DLD1 (cell line): ENCODE measurements around the gene TRAF3IP3.

Experiments
- in situ Hi-C: cut with HindIII; loops from 2 replicates; pipeline ENCODE4 v1.10.0; 2017; ENCODE audit warnings: low sequenced_read_pairs

TRAF3IP3 gene, protein sequence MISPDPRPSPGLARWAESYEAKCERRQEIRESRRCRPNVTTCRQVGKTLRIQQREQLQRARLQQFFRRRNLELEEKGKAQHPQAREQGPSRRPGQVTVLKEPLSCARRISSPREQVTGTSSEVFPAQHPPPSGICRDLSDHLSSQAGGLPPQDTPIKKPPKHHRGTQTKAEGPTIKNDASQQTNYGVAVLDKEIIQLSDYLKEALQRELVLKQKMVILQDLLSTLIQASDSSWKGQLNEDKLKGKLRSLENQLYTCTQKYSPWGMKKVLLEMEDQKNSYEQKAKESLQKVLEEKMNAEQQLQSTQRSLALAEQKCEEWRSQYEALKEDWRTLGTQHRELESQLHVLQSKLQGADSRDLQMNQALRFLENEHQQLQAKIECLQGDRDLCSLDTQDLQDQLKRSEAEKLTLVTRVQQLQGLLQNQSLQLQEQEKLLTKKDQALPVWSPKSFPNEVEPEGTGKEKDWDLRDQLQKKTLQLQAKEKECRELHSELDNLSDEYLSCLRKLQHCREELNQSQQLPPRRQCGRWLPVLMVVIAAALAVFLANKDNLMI

DNA sequence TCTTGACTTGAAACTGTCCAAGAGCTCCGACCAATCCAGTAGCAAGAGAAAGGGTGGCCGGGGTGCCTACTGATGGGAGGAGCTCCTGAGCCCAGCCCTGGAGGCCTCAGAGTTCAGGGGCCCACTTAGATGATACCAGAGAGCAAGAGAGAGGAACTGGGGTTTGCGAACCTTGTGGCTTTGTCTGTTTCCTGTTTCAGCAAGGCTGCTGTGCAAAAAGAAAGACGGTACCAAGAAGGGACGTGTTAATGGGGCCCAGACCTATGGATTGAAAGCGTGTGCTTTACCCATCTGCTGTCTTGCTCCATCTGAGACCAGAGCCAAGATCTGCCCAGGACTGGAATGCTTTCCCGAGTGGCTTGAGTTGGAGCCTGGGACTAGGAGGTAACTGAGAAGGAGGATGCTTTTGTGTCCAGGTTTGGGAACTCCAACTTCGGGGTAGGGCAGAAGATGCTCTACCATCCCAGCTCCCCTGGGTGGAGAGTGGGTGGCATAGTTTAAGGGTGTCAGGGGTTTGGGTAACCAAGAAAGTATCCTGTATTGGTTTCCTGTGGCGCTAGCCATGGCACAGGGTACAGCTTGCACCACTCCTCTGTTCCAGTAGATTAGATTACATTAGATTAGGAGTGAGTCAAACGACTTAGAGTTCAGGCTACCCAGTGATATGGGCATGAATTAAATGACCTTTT, at the start of gene TRAF3IP3:
Gene TRAF3IP3, plus strand, starts transcription at position 128 of the 689 bp plus-strand sequence. CDS start 3,987 bp downstream, outside the sequence.
- in situ Hi-C loops = no loop called here

DNA sequence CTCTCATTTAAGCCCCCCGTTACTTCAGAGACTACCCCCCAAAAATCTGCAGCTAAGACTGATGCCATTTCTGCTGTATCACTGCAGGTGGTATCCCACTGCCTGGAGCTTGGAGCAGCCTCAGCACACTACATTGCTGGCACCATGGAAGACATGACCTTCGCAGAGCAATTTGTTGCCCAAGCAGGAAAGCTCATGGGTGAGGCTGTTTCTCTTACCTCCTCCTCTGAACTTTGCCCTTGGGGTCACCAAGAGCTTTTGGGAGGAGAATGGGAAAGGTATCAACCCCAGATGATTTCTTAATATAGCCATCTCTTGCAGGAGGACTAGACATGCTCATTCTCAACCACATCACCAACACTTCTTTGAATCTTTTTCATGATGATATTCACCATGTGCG, 49.2 kb upstream of the TRAF3IP3 start:
- in situ Hi-C loops = no loop called here

DNA sequence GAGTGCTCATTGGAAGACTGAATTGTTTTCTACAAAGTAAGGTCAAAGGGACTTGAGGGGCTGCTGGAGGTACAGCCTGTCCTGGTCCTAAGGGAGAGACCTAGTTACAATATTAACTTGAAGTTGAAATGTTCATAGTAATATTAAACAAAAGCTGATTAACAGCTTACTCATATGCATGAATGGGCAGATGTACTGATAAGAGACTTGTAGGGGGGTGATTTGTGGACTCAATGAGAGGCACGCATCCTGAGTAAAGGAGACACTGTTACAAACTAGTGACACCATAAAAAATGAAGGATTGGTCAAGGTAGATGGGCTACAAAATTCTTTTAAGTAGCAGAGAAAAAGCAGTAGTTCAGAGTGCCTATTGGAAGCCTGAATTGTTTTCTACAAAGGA, 48.5 kb upstream of the TRAF3IP3 start:
- in situ Hi-C loops = no loop called here

DNA sequence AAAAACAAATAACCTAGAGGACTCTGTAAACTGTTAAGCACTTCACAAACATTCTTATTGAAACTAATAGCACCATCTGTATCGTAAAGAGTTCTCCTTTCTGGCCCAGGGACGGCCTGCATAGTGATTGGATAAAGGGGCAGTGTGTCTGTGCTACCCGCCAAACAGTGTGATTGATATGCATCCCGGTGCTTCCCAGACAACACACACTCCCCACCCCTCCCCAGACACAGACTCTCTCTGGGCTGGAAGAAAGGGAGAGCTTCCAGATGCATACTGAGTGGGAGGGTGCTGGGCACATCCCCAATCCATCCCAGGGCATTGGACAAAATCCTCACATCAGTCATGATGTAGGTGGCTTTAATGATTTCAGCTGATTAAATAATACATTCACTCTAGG, 47.6 kb upstream of the TRAF3IP3 start:
- in situ Hi-C loops = no loop called here

DNA sequence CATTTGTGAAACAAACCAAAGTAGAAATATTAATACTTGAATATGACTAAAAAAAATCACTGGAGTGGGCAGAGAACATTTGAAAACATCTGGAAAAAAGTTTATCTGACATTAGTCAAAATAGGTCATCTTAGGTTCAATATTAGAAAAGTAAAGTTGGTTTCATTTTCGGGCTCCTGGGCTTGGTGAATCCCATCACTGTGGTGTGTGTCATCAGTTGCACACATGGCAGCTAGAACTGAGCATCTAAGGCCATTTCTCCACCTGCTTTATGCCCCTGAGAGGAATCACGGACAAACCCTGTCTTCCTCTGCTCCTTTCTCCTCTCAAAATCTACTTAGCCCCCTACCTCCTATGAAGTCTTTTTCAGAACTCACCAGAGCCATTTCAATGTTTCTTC, 45.8 kb upstream of the TRAF3IP3 start:
- in situ Hi-C loops = no loop called here

DNA sequence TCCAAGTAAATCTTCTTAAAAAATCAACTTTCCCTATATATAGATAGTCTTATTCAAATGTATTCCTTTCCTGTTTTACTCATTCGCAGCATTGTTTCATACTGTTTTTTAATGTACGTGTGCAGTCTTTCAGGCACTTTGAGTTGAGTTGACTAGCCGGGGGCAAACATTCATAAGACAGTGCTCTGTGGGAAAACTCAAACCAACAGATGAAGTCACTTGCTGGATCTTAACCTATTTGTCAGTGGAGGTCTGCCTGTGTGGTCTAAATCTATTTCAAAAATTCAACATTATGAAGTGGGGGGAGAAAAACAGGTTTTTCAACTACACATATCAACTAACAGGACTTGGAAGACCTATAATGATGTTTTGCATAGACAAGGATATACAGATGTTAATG, 45.0 kb upstream of the TRAF3IP3 start:
- in situ Hi-C loops = no loop called here

DNA sequence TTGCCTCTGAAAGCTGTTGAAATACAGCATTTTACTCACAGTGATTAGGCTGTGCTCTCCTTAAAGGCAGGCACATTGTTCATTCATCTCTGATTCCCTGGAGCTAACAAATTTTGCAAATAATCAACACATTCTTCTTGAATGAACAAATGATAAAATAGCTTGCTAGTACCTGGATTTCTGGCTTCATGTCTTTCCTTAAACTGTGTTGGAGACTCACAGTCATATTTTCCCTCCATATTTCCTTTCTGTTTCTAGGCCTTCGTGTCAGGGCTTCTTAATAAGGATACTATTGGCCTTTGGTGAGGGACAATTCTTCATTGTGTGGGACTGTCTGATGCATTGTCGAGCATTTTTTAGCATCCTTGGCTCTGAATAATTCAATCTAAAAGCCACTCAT, 41.5 kb upstream of the TRAF3IP3 start:
- in situ Hi-C loops = no loop called here

DNA sequence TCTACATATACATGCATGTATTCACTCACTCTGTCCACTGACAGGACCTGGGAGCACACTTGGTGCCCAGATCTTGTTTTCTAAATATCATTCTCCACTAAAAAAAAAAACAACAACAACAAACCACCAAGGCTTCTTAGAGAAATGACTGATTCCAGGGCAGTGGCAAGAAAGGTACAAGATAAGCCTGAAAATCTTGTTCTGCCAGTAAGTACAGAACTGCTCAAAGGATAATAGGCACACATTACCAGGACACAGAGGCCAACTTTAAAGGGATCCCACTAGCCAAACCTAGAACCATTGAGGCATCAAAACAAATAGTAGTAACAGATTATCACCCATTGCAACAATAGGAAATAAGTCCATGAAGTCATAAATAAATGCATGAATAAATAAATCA, 40.5 kb upstream of the TRAF3IP3 start:
- in situ Hi-C loops = no loop called here

DNA sequence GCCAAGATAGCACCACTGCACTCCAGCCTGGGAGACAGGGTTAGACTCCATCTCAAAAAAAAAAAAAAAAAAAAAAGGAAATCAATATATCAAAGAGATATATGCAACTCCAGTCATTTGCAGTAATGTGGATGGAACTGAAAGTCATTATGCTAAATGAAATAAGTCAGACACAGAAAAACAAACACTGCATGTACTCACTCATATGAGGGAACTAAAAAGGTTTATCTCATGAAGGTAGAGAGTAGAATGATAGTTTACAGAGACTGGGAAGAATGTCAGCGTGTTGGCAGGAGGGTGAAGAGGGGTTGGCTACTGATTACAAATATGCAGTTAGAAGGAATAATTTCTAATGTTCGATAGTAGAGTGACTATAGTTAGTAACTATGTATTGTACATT, 38.0 kb upstream of the TRAF3IP3 start:
- in situ Hi-C loops = no loop called here

DNA sequence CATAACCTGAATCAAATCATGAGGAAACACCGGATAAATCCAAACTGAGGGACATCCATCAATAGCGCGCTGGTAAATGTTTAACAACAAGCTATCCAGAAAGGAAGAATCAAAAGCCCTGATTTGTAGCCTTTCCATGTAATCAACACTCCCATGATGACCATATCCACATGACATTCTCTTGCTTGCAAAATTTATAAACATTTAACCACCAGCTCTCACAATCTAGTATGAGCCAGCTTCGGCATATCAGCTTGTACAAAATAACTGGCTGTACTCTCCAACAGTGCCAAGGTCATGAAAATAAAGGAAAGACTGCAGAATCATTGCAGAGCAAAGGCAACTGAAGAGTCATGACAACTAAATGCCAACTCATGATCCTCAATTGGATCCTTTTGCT, 35.5 kb upstream of the TRAF3IP3 start:
- in situ Hi-C loops = no loop called here

DNA sequence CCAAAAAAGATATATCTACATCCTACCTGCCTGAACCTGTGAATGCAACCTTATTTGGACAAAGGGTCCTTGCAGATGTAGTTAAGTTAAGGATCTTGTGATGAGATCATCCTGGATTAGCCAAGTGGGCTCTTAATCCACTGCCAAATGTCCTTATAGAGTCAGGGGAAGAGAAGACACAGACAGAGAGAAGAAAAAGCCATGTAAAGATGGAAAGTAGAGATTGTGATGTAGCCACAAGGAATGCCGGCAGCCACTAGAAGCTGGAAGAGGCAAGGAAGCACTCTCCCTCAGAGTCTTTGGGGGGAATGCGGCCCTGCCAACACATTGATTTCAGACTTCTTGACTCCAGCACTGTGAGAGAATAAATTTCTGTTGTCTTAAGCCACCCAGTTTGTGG, 35.0 kb upstream of the TRAF3IP3 start:
- in situ Hi-C loops = no loop called here

DNA sequence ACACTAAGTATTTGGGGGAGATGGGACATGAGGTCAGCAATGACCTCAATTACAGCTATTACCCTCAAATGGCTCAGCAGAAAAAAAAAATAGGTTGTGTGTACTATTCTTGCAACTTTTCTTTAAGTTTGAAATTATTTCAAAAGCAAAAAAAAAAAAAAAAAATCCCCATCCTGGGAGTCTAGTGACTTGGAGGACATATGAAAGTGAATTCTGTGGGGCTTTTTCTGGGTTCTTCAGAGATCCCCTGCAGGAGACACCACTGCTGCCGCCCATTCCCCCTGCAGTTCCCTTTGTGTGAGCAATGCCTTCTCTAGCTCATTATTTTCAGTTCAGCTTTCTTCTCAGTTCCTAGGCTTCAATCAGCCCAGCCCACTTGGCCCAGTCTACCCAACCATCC, 34.5 kb upstream of the TRAF3IP3 start:
- in situ Hi-C loops = no loop called here

DNA sequence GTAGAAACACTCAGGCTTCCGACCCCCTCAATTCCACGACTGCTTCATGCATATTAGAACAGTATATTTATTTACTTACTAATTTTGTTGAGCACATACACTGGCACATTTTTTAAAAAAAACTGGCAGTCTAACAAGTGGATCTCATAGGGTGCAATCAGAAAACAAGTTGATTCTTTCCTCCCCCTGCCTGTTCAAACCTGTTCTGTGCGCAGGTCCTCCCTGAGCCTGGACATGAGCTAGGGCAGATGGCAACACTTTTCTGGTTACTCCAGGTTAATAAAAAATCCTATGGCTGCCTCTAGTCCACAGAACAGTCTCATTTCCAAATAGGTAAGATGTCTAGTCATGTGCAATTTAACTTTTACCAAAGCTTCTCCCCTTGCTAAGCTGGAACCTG, 32.6 kb upstream of the TRAF3IP3 start:
- in situ Hi-C loops = no loop called here

DNA sequence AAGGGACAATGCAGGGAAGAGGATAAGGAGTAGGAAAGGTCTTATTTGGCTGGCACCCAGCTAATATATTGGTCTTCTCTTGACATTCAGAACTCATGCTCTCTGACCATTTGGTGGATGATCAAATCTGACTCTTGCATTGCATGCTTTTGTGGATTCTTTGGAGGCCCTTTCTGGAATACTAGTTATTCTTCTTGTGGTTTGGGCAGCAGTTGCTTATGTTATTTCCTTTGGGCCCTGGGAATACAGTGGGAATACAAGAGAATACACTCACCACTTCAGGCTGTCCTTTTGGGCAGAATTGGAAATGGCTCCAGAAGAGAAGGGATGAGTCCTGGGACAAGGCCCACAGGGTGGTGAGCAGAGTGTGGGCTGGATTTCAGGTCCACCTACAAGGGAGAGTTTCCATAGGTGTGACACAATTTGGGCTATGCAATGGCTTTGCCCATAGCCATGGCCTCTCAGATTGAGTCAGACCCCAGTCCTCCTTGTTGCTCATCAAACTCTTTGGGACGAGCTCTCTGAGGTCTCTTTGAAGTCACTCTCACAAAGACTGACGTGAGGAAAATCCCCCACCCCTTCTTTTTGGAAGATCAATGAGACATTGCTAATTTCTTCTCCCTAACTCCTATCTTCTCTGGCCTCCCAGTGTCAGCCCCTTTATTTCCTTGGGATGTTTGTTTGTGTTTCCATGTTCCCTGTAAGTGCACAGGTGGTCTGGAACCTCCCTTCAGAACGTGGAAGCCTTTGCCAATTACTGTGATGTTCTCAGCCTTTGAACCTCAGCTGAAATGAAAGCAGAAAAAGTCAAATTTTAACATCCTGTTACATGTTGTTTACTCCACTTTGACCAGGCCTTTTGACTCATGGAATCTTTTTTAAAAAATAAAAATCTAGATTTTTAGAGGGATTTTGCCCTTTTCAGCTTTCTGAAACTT, 31.8 kb upstream of the TRAF3IP3 start:
- in situ Hi-C loops = no loop called here

DNA sequence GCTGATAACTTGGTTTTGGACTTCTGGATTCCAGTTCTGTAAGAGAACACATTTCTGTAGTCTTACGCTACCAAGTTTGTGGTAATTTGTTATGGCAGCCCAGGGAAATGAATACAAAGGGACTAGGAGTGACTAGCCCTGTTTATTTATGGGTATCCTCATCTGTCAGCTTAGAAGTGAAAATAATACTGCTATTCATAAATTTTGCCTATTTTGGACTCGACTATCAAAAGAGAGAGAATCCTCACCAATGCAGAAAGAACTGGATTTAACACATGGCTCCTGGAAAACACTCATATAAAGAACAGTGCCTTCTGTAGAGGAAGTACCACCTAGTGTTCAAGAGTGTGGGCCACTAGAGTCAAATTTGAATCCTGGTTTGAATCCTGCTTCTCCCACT, 28.6 kb upstream of the TRAF3IP3 start:
- in situ Hi-C loops = no loop called here

DNA sequence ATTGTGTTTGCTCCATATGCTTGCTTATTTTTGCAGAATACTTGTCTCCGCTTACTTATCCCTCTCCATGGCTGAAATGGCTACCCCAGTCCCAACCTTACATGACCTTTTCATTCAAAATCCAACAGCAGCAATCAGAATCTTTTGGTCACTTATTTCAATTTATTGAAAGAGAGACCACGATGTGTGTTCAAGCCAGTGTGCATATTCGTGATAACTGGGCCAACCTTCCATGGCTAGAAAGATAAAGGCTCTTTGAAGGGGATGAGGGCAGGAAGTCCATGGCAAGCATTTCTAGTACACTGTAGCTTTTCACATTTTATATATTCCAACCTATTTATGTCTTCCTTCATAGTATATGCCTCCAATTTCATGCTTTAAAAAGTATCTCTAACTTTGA, 28.1 kb upstream of the TRAF3IP3 start:
- in situ Hi-C loops = no loop called here

DNA sequence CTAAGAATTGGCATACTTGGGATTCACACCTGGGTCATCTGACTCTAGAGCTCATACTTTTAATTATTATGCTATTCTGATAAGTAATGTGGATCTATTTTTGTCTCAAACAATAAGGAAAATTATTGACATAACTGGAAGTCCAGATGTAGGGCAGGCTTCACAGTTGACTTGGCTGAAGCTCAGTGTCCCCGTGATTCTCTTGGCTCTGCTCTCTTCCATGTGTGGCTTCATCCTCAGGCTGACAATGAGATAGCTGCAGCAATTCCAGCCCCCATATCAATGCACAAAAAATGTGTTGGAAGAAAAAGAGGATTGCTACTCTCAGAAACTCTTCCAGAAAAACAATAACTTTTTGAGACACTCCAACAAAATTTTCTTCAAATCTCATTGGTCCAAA, 27.4 kb upstream of the TRAF3IP3 start:
- in situ Hi-C loops = no loop called here

DNA sequence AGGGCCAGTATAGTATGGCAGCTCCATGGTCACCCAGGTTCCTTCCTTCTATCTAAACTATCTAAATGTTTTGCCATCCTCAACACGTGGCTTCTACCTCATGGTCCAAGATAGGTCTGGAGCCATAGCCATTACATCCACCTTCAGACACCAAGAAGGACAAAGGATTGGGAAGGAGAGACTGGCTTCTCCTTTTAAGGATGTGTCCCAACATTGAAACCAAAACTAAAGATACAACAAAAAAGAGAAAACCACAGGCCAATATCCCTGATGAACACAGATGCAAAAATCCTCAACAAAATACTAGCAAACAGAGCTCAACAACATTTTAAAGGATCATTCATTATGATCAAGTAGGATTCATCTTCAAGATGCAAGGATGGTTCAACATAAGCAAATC, 26.4 kb upstream of the TRAF3IP3 start:
- in situ Hi-C loops = no loop called here

DNA sequence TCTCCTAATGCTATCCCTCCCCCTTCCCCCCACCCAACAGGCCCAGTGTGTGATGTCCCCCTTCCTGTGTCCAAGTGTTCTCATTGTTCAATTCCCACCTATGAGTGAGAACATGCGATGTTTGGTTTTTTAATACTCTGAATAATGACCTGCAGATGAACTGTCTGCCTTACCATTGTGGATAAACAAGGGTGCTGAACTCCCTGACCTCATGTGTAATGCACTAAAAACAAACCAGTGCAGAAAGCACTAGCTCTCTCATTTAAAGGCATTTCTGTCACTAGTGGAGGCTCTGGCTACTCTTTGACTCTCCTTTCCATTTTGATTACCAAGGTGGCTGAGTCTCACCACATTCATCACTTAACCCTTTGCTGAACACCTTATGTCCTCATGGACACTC, 23.1 kb upstream of the TRAF3IP3 start:
- in situ Hi-C loops = no loop called here

DNA sequence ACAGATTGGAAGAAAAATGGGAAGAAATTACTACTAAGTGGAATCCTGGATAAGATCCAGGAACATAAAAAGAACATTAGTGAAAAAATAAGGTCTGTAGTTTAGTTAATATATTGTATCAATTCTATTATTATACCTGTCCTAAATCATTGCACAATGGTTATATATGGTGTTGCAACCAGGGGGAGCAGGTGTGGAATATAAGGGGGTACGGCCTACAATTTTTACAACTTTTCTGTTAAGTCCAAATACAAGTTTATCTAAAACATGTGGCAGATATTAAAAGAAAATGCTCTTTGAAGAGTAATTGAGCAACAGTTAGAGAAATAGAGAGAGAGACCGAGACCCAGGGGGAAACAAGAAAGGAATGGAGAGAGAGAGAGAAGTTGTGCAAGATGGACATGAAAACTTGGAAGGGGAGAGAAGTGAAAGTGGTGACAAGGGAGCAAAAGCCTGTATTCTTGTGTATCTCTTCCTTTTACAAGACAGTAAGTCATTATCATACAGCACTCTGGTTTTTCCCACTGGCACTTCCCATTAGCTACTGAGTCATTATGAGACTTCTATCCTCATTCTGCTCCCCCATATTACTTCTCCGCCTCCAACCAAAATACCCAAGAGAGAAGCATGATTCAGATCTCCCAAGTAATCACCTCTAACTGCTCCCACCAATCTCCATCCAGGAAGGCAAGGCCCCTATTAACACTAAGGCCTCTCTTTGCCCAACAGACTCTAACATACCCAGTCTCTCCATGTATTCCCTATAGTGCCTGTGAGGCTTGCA, 22.3 kb upstream of the TRAF3IP3 start:
- in situ Hi-C loops = no loop called here
